ENCODE results near the gene FBXW4. TPM values are rescaled to one million over a fixed set of nuclear protein-coding genes. Genes with fewer than 3 reads are reported as not detected.

FBXW4 gene
- total RNA-seq, 2 experiments from 2014 or later: 43.1 to 60.9 TPM

DNA sequence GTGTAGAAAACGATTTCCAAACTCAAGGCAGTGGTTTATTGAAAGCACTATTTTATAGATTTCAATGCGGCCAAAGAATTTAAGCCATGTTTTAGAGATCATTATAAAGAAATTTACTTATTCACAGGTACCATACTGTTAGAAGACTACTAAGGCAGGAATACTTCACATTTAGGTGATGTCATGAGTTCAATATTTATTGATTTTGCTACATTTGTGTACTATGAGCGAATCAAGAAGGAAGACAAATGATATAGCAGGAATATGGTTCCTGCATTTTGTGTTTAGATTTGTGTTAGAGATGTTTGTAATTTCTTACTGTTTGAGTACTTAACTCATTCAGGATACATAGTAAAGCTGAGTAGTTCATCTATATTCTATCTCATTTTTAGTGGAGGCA lies 1.7 kb upstream of the FBXW4 start:
- no peak overlapping the region for H3K4me2 ChIP-seq (ENCODE audit: low read length)
- DNase-seq (ENCODE audit: low spot score): no peak
- H3K27ac ChIP-seq (ENCODE audit: low read depth, low read length, poor library complexity, severe bottlenecking): no peak overlapping the region
- TF ChIP-seq, protein P1, sequence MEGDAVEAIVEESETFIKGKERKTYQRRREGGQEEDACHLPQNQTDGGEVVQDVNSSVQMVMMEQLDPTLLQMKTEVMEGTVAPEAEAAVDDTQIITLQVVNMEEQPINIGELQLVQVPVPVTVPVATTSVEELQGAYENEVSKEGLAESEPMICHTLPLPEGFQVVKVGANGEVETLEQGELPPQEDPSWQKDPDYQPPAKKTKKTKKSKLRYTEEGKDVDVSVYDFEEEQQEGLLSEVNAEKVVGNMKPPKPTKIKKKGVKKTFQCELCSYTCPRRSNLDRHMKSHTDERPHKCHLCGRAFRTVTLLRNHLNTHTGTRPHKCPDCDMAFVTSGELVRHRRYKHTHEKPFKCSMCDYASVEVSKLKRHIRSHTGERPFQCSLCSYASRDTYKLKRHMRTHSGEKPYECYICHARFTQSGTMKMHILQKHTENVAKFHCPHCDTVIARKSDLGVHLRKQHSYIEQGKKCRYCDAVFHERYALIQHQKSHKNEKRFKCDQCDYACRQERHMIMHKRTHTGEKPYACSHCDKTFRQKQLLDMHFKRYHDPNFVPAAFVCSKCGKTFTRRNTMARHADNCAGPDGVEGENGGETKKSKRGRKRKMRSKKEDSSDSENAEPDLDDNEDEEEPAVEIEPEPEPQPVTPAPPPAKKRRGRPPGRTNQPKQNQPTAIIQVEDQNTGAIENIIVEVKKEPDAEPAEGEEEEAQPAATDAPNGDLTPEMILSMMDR (conservative IDR thresholded peaks at IDR 0.05; ENCODE audit: low read length): no peak
- H3K36me3 ChIP-seq (ENCODE audit: insufficient read depth, low read length): 0 out of 2 replicates have a peak, but pooled peaks cover 2% of the 10 kb centered on the region
- no peak overlapping the region for H3K4me3 ChIP-seq (ENCODE audit: low read depth, low read length, poor library complexity, severe bottlenecking)
- no peaks in the 10 kb centered on the region for H3K9me3 ChIP-seq (ENCODE audit: low read length)
- H4K20me1 ChIP-seq (ENCODE audit: insufficient read depth, low read length): peaks cover under 1% of the 10 kb centered on the region; the same call in 1 of the 2 replicates
- H3K9me2 ChIP-seq (ENCODE audit: insufficient read depth, low read length): no peaks in the 10 kb centered on the region
- CTCF ChIA-PET (ENCODE audit: unreplicated experiment): no interaction called here
- H3K79me2 ChIP-seq (ENCODE audit: insufficient read depth, low read depth, low read length): peaks cover 24% of the 10 kb centered on the region
- BruUV-seq (replicated peaks): no TSS peak
- POLR2A ChIA-PET: no interaction called here
- intact Hi-C loops (cut with micrococcal nuclease; ENCODE audit: unreplicated experiment): loop anchor here (10.0 kb wide), 1 partner anchor 948 kb away; the partner anchor contains the start of gene TRIM8
- H2AFZ ChIP-seq (ENCODE audit: low read length): no peak overlapping the region
- H3K4me1 ChIP-seq (ENCODE audit: insufficient read depth, low read length, poor library complexity, severe bottlenecking): peaks cover 28% of the 10 kb centered on the region

DNA sequence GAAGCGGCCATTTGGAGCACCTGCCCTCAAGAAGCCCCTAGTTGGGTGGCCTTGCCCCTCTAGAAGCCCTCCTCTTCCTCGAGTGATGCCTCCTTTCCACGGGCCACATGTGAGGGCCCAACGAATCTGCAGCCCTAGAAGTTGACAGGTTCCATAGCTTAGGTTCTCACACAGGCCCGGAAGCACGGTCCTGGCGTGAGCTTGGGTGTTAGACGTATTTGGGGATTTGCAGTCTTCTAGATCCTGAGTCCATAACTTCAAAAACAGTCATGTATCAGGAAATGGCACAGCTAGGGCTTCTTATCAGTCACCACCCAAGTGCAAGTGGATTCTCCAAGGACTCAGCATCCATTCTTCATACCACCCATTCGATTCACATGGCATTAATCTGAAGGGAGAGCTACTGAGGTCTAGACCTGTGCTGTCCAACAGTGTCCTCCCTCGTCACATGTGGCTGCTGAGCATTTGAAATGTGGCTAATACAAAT lies 477 bp upstream of the FBXW4 start:
- no TSS peak for BruUV-seq (replicated peaks)

More for the DNA sequence above, 477 bp upstream of the FBXW4 start:
- intact Hi-C loops (cut with micrococcal nuclease; ENCODE audit: unreplicated experiment): loop anchor here (2.0 to 10.0 kb wide), 2 partner anchors 85 to 949 kb away; partner anchors contain the start of gene TRIM8
- ChIA-PET CTCF (ENCODE audit: unreplicated experiment) (interaction anchor here (0.6 kb wide), 1 partner anchor 100 kb away, joined by 3 read pairs; no protein-coding TSS in a partner anchor), POLR2A (interaction anchor here (0.6 to 1.1 kb wide), 5 partner anchors 10 to 275 kb away, joined by 3 to 6 read pairs (median 3); partner anchors contain the start of gene POLL)
- Histone ChIP-seq H2AFZ (ENCODE audit: low read length) (peak overlapping the region; percentile 71), H4K20me1 (ENCODE audit: insufficient read depth, low read length) (peaks cover 12% of the 10 kb centered on the region; the same call in 1 of the 2 replicates), H3K4me1 (ENCODE audit: insufficient read depth, low read length, poor library complexity, severe bottlenecking) (peaks cover 28% of the 10 kb centered on the region), H3K27ac (ENCODE audit: low read depth, low read length, poor library complexity, severe bottlenecking) (no peak overlapping the region), H3K36me3 (ENCODE audit: insufficient read depth, low read length) (peaks cover 12% of the 10 kb centered on the region), H3K9me3 (ENCODE audit: low read length) (no peaks in the 10 kb centered on the region), H3K9me2 (ENCODE audit: insufficient read depth, low read length) (no peaks in the 10 kb centered on the region), H3K4me2 (ENCODE audit: low read length) (peak overlapping the region; percentile 93), H3K79me2 (ENCODE audit: insufficient read depth, low read depth, low read length) (peaks cover 33% of the 10 kb centered on the region), H3K4me3 (ENCODE audit: low read depth, low read length, poor library complexity, severe bottlenecking) (peak overlapping the region; percentile 81)
- TF ChIP-seq EZH2phosphoT487 (IDR thresholded peaks at IDR 0.05; ENCODE audit: borderline replicate concordance, low read depth, low read length): no peak
- TF ChIP-seq, protein P1 (conservative IDR thresholded peaks at IDR 0.05; ENCODE audit: low read length): no peak
- no peak for DNase-seq (ENCODE audit: low spot score)
